IMR-90 (cell line): ENCODE measurements around the gene RNF144B. TPM values are rescaled to one million over a fixed set of nuclear protein-coding genes. Genes with fewer than 3 reads are reported as not detected.

Source experiments
- ATAC-seq: fragments of 200-7000 bp; cut with Tn5 transposase; 2 replicates; pipeline ENCODE4 v1.9.1; 2020; ENCODE audit warnings: low read depth, mild to moderate bottlenecking, moderate library complexity
- BruUV-seq: library from RNA; stranded (reverse); fragments of 400-500 nt; replicated peaks from 2 replicates; lab custom pipeline; 2021; lab: Mats Ljungman, UMichigan
- CTCF ChIA-PET: fragments of 300-600 bp; formaldehyde crosslinking; extraction: SDS; loops from one replicate; lab custom pipeline; 2021; ENCODE audit warnings: antibody characterized with exemption; lab: Yijun Ruan, JAX
- POLR2A ChIA-PET: fragments of 300-600 bp; sonication (Branson Sonifier 250); formaldehyde crosslinking; loops from one replicate; lab custom pipeline; 2022; ENCODE audit warnings: antibody characterized with exemption; ENCODE audit not compliant: unreplicated experiment; lab: Charles Lee
- DNase-seq: peaks from one replicate; pipeline ENCODE4 v3.0.0; 2013
- H2AFZ ChIP-seq: replicated peaks from 2 replicates; pipeline ENCODE3; 2013; ENCODE audit warnings: low read length, mild to moderate bottlenecking; ENCODE audit not compliant: poor library complexity
- H2AK5ac ChIP-seq: 2 replicates; pipeline ENCODE4 v1.6.1; 2013; ENCODE audit warnings: low read depth, low read length, inconsistent platforms
- H2AK9ac ChIP-seq: replicated peaks from 2 replicates; pipeline ENCODE3; 2013; ENCODE audit warnings: mild to moderate bottlenecking, low read depth, low read length, moderate library complexity; ENCODE audit not compliant: poor library complexity
- H2BK120ac ChIP-seq: 2 replicates; pipeline ENCODE4 v1.6.1; 2013; ENCODE audit warnings: low read depth, low read length, inconsistent platforms
- H2BK15ac ChIP-seq: 3 replicates; pipeline ENCODE4 v1.6.1; 2013; ENCODE audit warnings: low read depth, low read length, inconsistent platforms
- H2BK20ac ChIP-seq: 2 replicates; pipeline ENCODE4 v1.6.1; 2013; ENCODE audit warnings: low read depth, mild to moderate bottlenecking, inconsistent platforms, low read length, moderate library complexity
- H2BK5ac ChIP-seq: 2 replicates; pipeline ENCODE4 v1.6.1; 2013; ENCODE audit warnings: mild to moderate bottlenecking, low read depth, low read length, inconsistent platforms; ENCODE audit not compliant: poor library complexity, severe bottlenecking
- H3K14ac ChIP-seq: replicated peaks from 2 replicates; pipeline ENCODE4 v1.6.1; 2013; ENCODE audit warnings: low read depth, low read length, inconsistent platforms
- H3K18ac ChIP-seq: 2 replicates; pipeline ENCODE4 v1.6.1; 2013; ENCODE audit warnings: low read depth, low read length, control low read depth
- H3K23ac ChIP-seq: 2 replicates; pipeline ENCODE4 v1.6.1; 2013; ENCODE audit warnings: low read depth, low read length, inconsistent platforms
- H3K27ac ChIP-seq: 2 replicates; pipeline ENCODE4 v1.5.1; 2013; ENCODE audit warnings: mild to moderate bottlenecking, control low read depth, low read length; ENCODE audit not compliant: insufficient read depth
- H3K27me3 ChIP-seq: 2 replicates; pipeline ENCODE4 v1.6.1; 2013; ENCODE audit warnings: low read length; ENCODE audit not compliant: control insufficient read depth, insufficient read depth
- H3K36me3 ChIP-seq: 2 replicates; pipeline ENCODE4 v1.6.1; 2013; ENCODE audit warnings: low read length, mixed read lengths; ENCODE audit not compliant: control insufficient read depth, insufficient read depth
- H3K4ac ChIP-seq: 2 replicates; pipeline ENCODE4 v1.6.1; 2013; ENCODE audit warnings: low read depth, low read length, inconsistent platforms
- H3K4me1 ChIP-seq: 2 replicates; pipeline ENCODE4 v1.6.1; 2013; ENCODE audit warnings: low read length, mixed read lengths; ENCODE audit not compliant: control insufficient read depth, insufficient read depth
- H3K4me2 ChIP-seq: 2 replicates; pipeline ENCODE4 v1.6.1; 2013; ENCODE audit warnings: low read depth, mild to moderate bottlenecking, control low read depth, low read length, moderate library complexity
- H3K4me3 ChIP-seq: 2 replicates; pipeline ENCODE4 v1.5.1; 2013; ENCODE audit warnings: low read depth, mild to moderate bottlenecking, control low read depth, low read length, moderate library complexity; ENCODE audit not compliant: insufficient read depth
- H3K56ac ChIP-seq: 2 replicates; pipeline ENCODE4 v1.6.1; 2013; ENCODE audit warnings: low read length, inconsistent platforms; ENCODE audit not compliant: insufficient read depth; ENCODE audit errors: extremely low read depth
- H3K79me1 ChIP-seq, 2 experiments: 2 replicates each; pipeline ENCODE4 v1.6.1; 2013; ENCODE audit warnings: low read length in 2 of 2, inconsistent platforms in 1 of 2, low read depth in 1 of 2
- H3K9ac ChIP-seq: 2 replicates; pipeline ENCODE4 v1.6.1; 2013; ENCODE audit warnings: low read depth, low read length, control low read depth
- H3K9me1 ChIP-seq: 2 replicates; pipeline ENCODE4 v1.6.1; 2013; ENCODE audit warnings: low read length, inconsistent platforms; ENCODE audit not compliant: insufficient read depth
- H3K9me3 ChIP-seq: 2 replicates; pipeline ENCODE4 v1.6.1; 2013; ENCODE audit warnings: low read length; ENCODE audit not compliant: control insufficient read depth, insufficient read depth
- H4K20me1 ChIP-seq: 2 replicates; pipeline ENCODE4 v1.6.1; 2013; ENCODE audit warnings: low read length, inconsistent platforms; ENCODE audit not compliant: insufficient read depth
- H4K5ac ChIP-seq: 2 replicates; pipeline ENCODE4 v1.6.1; 2013; ENCODE audit warnings: mild to moderate bottlenecking, low read depth, low read length, control low read depth
- H4K8ac ChIP-seq, 2 experiments: 2 replicates each; pipeline ENCODE4 v1.6.1; 2013; ENCODE audit warnings: low read depth in 2 of 2, low read length in 2 of 2, control low read depth in 1 of 2, inconsistent platforms in 1 of 2
- H4K91ac ChIP-seq: 2 replicates; pipeline ENCODE4 v1.6.1; 2013; ENCODE audit warnings: low read depth, low read length, inconsistent platforms; ENCODE audit not compliant: insufficient read depth
- CHD1 ChIP-seq: IDR thresholded peaks from 2 replicates; pipeline ENCODE4 v1.6.1; 2012; ENCODE audit warnings: low read depth, low read length, improper control_type of control experiment
- MAFK ChIP-seq: IDR thresholded peaks from 2 replicates; pipeline ENCODE4 v1.6.1; 2012; ENCODE audit warnings: low read depth, low read length, improper control_type of control experiment
- RAD21 ChIP-seq: IDR thresholded peaks from 2 replicates; pipeline ENCODE4 v1.6.1; 2012; ENCODE audit warnings: low read length, improper control_type of control experiment
- RCOR1 ChIP-seq: IDR thresholded peaks from 2 replicates; pipeline ENCODE4 v1.6.1; 2012; ENCODE audit warnings: mild to moderate bottlenecking, low read length, improper control_type of control experiment; ENCODE audit not compliant: insufficient replicate concordance
- SMC3 ChIP-seq: fragments of 150-350 bp; IDR thresholded peaks from 2 replicates; pipeline ENCODE4 v1.6.1; 2016; ENCODE audit warnings: low read depth, mild to moderate bottlenecking, antibody characterized with exemption, low read length, moderate library complexity
- WGBS, 2 experiments: methylation state at CpG; one replicate each; pipeline versions ENCODE4 v1.1.5 to v1.1.7; 2013; ENCODE audit warnings: missing lambda C conversion rate in 2 of 2; ENCODE audit not compliant: insufficient read length in 1 of 2; ENCODE audit errors: extremely low coverage in 2 of 2; 5-methylcytosine and 5-hydroxymethylcytosine counted together
- dilution Hi-C: fragments of 300-500 bp; cut with HindIII; formaldehyde crosslinking; loops from one replicate; pipeline ENCODE4 v1.14.3; 2018; ENCODE audit warnings: low sequenced_read_pairs; ENCODE audit not compliant: unreplicated experiment
- in situ Hi-C: fragments of 300-500 bp; cut with MboI; formaldehyde crosslinking; loops from 3 replicates; pipeline ENCODE4 v1.14.3; 2019; ENCODE audit warnings: low sequenced_read_pairs, inconsistent platforms, mixed read lengths
- intact Hi-C: fragments of 100-400 bp; cut with micrococcal nuclease; formaldehyde crosslinking; loops from 2 replicates; pipeline ENCODE4 v1.10.0; 2022
- polyA plus RNA-seq, 3 experiments: library from polyadenylated mRNA; depleted of rRNA; stranded (reverse); fragments of >200 nt; gene quantifications; 2 replicates each; pipeline ENCODE4 v1.2.3, GENCODE V29; 2012; ENCODE audit warnings: low replicate concordance in 1 of 3
- total RNA-seq: library from RNA; depleted of rRNA; stranded (reverse); fragments of >200 nt; gene quantifications from 2 replicates; pipeline ENCODE4 v1.2.3, GENCODE V29; 2012
- TF ChIP-seq, protein P1 (sequence below): conservative IDR thresholded peaks from 2 replicates; pipeline ENCODE4 v1.5.1; 2012; ENCODE audit warnings: mild to moderate bottlenecking, low read depth, low read length, improper control_type of control experiment

The RNF144B gene
- total and polyA plus RNA-seq, 2 of the 4 experiments (the other 2 are of a cell fraction) = 0.44 to 2.7 TPM

DNA sequence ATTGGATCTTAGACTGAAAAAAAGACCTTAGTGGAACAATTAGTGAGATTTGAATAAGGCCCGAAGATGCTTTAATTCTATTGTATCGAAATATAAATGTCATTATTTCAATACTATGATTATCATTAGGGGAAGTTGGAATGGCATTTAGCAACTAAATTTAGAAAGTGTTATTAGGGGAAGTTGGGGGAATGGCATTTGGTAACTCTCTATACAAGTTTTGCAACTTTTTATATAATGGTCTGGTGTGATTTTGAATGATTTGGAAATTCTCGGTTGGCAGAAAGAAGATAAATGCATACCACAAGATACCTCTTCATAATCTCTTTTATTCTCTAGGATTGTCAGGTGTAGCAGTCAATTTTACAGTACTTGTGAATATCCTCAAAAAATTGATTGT lies 49.2 kb downstream of the RNF144B start:
- H3K36me3 ChIP-seq = no peaks in the 10 kb centered on the region
- no peak overlapping the region for H3K23ac ChIP-seq
- POLR2A ChIA-PET = no interaction called here
- no peak overlapping the region for H3K27ac ChIP-seq
- H4K8ac ChIP-seq = no peak overlapping the region
- TF ChIP-seq SMC3 (no peak), RCOR1 (no peak), MAFK (no peak), RAD21 (no peak), CHD1 (no peak)
- TF ChIP-seq, protein P1, sequence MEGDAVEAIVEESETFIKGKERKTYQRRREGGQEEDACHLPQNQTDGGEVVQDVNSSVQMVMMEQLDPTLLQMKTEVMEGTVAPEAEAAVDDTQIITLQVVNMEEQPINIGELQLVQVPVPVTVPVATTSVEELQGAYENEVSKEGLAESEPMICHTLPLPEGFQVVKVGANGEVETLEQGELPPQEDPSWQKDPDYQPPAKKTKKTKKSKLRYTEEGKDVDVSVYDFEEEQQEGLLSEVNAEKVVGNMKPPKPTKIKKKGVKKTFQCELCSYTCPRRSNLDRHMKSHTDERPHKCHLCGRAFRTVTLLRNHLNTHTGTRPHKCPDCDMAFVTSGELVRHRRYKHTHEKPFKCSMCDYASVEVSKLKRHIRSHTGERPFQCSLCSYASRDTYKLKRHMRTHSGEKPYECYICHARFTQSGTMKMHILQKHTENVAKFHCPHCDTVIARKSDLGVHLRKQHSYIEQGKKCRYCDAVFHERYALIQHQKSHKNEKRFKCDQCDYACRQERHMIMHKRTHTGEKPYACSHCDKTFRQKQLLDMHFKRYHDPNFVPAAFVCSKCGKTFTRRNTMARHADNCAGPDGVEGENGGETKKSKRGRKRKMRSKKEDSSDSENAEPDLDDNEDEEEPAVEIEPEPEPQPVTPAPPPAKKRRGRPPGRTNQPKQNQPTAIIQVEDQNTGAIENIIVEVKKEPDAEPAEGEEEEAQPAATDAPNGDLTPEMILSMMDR = no peak
- H3K14ac ChIP-seq = no peak overlapping the region
- no peaks in the 10 kb centered on the region for H4K20me1 ChIP-seq
- H2AK5ac ChIP-seq = no peak overlapping the region
- no peak for ATAC-seq
- no peak overlapping the region for H3K4ac ChIP-seq
- H3K4me2 ChIP-seq = no peak overlapping the region
- no peaks in the 10 kb centered on the region for H3K27me3 ChIP-seq
- H3K9me3 ChIP-seq = no peaks in the 10 kb centered on the region
- H4K5ac ChIP-seq = no peak overlapping the region
- H4K91ac ChIP-seq = no peak overlapping the region
- no peak overlapping the region for H3K56ac ChIP-seq
- H2BK120ac ChIP-seq = no peak overlapping the region
- no peak overlapping the region for H2AFZ ChIP-seq
- WGBS, 2 experiments = no CpG with 5 or more reads among the region's 3 CpGs
- H2AK9ac ChIP-seq = no peak overlapping the region
- H2BK5ac ChIP-seq = no peak overlapping the region
- DNase-seq = no peak
- in situ Hi-C loops (no loop called here), intact Hi-C loops (no loop called here), dilution Hi-C loops (no loop called here)
- H3K4me1 ChIP-seq = peaks cover 7% of the 10 kb centered on the region; the same call in 1 of the 2 replicates
- no peak overlapping the region for H2BK15ac ChIP-seq
- H3K9me1 ChIP-seq = peaks cover 8% of the 10 kb centered on the region
- BruUV-seq = no TSS peak
- H3K18ac ChIP-seq = no peak overlapping the region
- CTCF ChIA-PET = no interaction called here
- no peak overlapping the region for H2BK20ac ChIP-seq
- H3K79me1 ChIP-seq = no peaks in the 10 kb centered on the region; a peak in 2 of 4 replicates
- no peak overlapping the region for H3K4me3 ChIP-seq
- no peak overlapping the region for H3K9ac ChIP-seq
